Left kidney (tissue), 2 donors: ENCODE data around the gene CBX8. TPM values are rescaled to one million over a fixed set of nuclear protein-coding genes. Genes with fewer than 3 reads are reported as not detected.

Experiments
- DNase-seq: peaks from one replicate; pipeline ENCODE4 v3.0.0-alpha.2; 2013
- polyA plus RNA-seq: library from polyadenylated mRNA; unstranded; fragments of 120-200 nt; gene quantifications from one replicate; pipeline ENCODE4 v1.2.1, GENCODE V29; 2013; ENCODE audit not compliant: insufficient read length

Gene CBX8
- polyA plus RNA-seq, 1 donor = 11.6 TPM

DNA sequence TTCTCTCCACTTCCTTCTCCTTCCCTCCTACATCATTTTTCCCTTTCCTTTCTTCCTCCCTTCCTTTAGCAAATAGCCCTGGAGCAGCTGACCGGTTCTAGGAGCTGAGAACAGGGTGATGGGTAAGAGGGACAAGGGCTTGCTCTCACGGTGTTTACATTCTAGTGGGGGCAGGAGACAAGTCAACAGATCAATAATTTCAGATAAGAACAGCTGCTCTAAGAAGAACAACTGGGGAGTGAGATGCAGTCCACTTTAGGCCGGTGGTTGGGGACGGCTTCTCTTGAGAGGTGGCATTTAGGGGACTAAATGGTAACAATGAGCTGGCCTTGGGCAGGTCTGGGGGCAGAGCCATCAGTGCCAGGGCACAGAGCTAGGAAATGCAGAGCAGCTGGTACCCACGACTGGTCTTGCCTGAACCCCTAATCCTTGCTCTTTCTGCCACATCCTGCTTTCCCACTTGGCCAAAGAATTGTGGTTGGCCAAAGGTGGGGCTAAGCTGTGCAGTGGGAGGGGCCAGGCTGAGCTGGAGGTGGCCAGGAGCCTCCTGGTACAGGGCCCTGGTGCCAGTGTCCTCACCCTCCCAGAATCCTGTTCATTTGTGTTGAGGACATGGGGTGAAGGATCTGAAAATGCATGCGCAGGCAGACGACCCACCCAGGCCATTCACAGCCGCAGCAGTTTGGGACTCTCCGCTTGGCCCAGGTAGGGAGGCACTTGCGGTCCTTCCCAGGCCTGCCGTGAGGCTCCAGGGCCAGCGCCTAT is 24.6 kb upstream of the CBX8 start:
- no peak for DNase-seq

DNA sequence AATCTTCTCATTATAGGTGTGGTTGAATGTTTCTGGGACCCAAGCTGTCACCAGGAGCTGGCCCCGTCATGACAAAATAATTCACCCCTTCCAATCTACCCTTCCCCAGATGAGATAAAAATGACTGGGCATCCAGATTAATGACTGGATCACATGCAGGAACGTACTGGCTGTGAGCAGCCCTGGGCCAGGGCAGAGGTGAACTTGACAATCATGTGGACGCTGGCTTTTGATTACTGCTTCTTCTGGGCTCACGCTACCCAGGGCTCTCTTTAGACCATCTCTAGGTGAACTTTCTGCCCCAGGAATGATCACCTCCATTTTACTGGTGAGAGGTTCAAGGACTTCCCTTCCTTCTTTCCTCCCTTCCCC is 24.1 kb upstream of the CBX8 start:
- no peak for DNase-seq

DNA sequence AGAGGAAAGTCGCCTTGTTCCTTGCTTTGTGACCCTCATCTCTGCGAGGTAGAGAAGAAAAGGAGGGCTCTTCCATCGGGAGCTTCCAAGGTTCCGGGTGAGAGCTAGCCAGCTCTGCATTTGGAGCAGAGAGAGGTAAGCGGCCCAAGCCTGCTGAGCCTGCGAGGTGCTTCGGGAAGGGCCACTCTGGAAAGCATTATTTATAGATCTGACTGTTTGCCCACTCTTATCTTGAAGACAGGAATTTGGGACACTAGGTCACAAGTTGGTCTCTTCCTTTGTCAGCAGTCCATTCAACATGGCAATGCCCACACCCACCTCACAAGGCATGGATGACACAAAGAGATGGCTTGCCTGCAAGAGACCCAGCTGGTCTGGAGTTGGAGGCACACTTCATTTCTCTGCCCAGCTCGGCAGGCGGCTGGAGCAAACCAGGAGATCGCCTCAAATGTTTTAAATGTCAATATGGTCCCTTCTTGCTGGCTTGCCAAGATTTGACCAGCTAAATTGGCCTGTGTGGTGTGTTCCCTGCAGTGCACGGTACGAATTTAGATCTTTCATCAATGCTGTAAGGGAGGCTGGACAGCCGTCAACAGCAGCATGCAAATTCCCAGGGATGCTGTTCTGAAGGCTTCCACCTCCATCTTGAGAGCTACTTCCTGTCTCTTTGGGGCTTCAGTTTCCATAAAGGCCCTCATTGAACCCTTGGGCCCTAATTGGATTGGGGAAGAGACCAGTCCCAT is 22.8 kb upstream of the CBX8 start:
- DNase-seq = no peak

DNA sequence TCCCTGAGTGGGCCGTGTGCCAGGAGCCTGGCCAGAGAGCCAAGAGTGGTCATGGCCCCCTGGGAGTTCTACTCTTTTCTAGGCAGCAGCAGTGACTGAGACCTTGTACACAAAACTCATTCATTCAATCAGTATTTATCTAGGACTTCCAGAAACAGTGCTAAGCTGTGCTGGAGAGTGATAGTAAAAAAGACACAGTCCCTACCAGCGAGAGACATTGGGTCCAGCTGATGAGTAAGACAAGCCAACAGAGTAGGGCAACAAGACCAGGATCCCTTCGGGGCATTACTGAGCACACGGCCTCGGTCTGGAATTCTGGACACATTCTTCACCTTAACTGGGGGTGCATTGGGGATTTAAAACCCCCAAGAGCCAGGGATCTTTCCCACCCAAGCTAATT is 22.2 kb upstream of the CBX8 start:
- no peak for DNase-seq

DNA sequence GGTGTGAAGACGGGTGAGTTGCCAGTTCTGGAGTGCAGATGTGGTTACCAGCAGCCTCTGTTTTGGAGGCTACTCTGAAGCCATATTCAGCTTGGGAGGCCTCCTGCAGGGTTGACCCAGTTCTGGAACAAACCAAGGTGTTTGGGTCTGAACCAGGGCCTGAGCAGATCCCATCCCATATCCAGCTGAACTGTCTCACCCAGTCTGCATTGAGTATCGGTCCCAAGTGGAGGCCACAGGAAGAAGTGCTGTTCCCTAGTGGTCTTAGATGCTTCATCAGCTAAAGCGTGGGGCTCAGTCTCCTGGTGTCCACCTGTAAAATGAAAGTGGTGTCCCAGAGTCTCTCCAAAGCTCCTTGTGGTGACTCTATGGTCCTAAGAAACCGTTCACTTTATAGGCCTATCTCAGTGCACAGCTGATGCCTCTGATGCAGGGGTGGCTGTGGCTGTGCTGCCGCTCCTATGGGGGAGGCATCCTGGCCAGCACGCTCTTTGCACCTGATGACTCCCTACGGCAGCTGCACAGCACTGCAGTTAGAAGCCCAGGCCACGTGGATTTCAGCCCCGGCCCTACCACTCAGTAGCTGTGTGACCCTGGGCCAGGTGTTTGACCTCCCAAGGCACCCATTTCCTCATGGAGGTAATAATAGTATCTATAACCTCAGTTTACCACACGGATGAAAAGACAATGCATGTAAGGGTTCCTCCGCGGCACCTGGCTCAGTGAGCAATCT is 21.3 kb upstream of the CBX8 start:
- DNase-seq = no peak

DNA sequence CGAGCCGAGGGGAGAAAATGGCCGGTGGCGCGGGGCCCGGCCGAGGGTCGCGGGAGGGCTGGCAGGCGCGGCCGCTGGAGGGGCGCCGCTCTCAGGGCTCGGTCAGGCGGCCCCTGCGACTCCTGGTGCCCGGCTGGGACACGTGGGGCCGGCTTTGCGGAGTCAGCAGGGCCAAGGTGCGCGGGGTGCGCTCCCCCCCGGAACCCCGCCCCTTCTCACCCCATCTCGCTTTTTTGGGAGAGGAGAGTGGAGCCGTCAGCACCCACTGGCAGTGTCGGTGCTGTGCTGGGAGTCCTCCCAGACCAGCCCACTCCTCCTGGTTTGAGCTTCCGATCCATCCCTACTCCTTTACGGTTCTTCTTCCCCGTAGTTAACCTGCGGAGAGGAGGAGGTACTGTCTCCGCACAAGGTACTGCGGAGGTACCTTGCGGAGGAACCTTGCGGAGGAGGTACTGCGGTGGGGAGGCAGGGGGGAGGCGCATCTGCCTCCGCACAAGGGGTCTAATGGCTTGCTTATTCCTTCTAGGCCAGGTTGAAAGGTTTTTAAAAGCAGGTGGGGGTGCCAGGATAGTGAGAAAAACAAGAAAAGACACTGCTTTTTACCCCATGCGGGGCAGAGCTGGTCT is 19.1 kb upstream of the CBX8 start:
- no peak for DNase-seq

DNA sequence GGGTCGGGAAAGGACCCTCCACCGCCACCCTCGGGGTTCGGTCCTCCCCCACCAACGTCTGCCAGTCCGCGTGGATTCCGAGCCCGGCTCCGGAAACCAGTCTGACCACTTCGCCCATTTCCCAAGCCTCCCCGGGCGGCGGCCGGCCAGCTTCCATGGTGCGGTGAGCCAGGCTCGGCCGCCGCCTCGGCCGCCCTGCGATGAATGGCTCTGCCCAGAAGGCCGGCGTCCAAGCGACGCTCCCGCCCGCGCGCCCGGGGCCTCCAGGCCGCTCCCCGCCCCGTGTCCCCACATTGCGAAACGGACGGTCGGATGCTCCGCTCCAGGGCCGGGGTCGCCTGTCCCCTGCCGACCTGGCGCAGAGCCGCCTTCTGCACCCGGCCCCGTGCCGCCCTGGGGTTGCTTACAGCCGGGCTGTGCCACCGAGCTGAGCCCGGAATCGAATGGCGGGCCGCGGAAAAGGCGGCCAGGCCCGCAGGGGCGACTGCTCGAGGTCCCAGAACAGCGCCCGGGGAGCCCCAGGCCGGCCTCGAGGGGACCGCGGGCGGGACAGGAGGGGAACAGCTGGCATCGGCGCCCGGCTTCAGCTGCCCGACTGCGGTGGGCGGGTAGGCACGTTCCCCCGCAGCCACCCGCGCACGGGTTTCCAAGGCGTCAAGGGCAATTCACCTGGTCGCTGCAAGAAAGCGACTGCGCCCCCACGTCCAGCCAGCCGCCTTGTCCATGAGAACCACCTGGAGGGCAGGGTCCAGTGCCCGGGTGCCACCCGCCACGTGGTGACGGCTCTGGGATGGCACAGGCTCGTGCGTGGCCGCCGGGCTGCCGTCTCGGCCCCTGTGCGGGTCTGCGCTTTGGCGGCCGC is 18.3 kb upstream of the CBX8 start:
- DNase-seq = no peak

DNA sequence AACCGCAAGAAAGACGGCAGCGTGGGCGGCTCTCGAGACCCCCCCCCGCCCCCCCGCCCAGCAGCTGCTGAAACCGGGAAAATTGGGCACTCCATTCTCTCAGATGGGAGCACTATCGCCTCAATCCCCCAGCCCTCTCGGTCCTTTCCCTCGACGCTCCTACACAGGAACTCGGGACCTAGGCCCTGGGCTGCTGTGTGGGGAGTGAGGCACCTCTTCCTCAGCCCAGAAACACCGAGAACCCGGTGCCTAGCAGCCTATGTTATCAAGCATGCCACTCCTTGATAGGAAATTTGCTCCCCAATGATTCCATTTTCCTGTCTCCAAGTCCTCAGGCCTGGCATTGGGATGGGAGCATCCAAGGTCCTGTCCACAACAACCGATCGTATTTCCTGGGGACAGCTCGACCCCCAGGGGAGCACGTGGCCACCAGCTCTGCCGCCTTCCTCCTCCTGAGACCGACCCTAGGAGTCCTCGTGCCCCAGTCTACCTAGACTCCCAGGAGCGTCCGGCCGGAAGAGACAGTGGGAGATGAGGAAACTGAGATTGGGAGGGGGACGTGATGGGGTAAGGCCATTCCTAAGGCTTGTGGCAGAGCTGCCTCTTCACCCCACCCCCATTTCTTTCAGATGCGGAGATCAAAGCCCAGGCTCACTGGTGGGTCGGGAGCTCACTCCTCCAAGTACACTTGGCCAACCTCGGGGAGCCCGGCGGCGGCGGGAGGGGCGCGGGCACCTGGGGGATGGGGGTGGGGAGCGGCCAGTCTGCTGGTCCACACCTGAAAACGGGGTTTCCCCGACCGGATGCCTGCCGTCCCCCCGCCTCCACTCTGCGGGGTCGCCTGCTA is 17.5 kb upstream of the CBX8 start:
- no peak for DNase-seq

DNA sequence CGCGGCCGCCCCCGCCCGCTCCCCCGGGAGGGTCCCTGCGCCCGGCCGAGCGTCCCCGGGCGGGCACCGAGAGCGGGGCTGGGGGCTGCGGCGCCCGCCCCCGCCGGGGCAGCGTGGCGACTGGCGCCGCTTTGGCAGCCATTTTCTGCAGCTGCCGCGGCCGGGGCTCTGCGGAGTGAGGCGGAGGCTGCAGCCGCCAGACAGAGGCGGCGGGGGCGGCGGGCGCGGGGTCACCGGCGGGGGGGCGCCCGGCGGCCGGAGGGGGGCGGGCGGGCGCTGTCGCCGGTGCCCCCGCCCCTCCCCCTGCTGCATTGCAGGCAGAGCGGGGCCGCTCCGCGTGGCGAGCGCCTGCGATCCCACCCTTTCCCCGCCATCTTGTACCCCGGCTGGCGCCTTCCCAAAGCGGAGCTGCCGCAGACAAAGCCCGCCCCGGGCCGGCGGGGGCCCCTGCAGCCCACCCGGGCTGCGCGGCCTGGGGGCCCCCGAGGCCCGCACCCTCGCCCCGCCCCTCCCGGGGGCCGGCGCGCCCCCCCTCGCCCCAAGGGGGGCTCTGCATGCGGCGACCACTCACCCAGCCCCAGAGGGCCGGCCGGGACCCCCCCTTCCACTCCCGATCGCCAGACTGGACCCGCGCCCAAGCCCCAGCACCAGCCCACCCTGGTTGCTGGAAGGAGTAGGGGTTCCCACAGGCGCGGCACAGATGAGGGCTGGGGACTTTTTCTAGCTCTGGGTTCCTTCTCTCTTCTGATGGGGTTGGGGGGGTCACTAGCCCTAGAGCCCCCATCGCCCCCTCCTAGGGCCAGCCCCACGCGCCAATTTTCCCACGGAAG is 16.6 kb upstream of the CBX8 start:
- DNase-seq = no peak

DNA sequence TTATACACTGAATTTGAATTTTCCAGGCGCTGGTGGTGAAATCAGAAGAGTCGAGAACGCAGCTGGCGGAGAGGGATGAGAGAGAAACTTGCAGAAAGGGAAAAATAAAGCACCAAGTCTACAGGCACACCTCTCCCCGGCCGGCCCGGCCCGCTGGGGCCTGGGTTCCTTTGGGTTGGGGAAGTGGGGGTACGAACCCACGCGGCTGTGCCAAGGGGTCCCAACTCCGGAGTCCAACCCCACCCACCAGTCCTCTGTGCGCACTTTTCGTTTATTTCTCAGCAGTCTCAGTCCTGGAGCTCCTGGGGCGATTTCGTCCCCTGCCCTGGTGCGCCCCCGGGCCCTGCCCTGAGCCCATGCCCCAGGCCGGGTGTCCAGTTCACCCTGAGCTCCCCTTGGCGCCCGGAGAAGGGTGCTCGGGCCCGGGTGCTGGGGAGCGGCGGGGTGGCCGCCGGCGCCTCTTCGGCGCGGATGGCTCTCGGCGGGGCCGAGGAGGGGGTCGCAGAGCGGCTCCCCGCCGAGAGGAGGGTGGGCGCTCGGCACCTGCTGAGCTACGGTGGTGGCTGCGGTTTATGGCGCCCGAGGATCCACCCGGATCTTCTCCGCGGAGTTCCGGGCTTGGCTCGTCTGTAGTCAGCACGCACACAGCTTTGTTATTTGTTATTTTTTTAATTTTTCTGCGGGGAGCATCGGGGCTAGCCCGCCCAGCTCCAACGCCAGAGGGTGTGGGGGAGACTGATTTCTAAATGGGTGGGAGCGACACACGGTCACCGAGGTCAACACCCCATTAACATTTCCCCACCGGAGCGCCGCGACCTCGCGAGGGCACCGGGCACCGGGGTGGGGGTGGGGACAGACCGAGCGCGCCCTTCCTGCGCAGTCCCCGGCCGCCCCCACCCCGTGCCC is 15.7 kb upstream of the CBX8 start:
- DNase-seq = no peak

DNA sequence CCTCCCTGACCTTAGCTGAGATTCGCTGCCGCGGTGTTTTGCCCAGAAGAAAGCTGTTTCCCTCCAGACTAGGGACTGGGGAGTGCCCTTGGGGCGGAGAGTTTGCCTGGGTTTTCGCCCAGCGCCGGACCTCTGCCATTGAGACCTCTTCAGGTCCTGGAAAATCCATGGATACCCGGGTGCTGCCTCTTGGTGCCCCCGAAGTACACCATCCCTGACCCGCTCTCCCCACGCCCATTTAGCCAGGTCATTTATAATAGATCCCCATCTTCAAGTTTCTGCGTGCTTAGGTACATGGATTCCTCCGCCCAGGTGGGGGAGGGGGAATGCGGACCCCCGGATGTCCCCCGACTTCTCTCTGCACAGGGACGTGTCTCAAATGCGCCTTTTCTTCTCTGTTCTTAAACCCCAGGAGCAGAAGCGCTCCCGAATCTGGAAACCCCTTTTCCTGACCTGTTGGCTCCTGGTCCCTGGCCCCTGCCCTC is 15.0 kb upstream of the CBX8 start:
- DNase-seq = no peak

DNA sequence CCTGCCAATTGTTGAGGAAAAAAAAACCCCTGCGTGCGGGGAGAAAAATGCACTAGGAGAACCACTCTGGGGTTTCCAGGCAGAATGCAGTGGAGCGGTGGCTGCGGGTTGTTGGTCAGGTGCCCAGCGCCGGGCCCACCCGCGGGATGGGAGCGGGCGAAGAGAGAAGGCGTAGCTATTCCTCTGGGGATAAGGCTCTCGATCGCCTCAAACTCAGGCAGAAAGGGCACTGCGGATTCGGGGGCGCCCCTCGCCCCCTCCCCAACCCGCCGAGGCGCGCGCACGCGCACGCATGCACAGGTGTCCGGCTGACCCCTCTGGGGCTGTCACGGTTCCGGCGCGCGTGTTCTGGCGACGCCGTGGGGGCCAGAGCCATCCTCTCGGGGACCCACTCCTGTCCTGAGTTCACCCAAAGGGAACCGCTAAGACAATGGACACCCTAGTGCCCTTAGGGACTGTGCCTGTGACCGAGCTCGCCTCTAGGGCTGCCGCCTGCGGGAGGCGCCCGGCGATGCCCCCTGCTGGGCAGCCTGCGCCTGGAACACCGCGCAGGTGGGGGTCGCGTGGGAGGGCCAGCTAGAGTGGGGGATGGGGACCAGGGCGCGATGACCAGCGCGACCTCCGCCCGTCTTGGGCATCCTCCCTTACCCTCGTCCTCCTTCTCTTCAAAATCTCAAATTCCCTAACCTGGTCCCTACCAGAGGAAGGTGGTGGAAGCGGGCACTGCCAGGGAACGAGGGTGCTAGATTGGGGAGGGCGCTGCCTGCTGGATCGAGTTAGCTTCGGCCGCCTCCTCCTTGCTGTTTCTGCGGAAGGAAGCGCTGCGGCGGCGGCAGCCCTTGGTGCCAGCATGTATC is 14.4 kb upstream of the CBX8 start:
- no peak for DNase-seq

DNA sequence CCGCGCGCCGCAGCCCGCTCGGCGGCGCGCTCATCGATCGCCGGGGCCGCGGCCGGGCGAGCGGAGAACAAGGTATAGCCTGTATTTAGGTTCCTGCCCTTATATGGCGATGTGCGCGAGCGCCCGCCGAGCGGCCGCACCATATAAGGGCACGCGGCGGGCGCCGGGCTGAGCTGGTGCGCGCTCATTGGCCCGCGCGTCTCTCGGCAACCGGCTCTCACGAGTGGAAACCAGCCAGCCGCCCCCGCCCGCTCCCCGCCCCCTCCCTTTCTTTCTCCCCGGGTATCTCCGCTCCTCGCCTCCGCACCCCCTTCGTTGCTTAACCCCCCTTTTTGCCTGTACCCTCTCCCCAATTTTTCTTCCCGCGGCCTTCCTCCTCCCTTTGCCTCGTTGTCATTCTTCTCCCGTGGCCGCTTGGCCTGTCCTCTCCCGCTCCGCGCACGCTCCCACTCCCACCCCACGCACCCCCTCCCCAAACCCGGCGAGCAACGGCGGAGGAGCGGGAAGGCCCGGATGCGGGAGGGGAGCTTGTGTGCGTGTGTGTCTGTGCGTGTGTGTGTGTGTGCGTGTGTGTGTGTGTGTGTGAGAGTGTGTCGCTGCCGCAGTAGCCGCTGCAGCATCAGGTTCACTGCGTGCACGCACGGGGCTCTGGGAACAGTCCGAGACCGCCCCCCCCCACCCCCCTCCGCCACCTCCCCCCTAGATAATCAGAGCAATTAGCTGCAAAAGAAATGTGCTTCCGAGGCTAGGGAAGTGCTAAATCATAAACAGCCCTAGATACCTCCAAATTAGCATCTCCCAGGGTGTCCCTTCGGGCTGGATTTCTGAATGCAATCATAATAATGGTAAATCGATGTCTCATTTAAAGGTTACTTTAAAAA is 13.5 kb upstream of the CBX8 start:
- no peak for DNase-seq

DNA sequence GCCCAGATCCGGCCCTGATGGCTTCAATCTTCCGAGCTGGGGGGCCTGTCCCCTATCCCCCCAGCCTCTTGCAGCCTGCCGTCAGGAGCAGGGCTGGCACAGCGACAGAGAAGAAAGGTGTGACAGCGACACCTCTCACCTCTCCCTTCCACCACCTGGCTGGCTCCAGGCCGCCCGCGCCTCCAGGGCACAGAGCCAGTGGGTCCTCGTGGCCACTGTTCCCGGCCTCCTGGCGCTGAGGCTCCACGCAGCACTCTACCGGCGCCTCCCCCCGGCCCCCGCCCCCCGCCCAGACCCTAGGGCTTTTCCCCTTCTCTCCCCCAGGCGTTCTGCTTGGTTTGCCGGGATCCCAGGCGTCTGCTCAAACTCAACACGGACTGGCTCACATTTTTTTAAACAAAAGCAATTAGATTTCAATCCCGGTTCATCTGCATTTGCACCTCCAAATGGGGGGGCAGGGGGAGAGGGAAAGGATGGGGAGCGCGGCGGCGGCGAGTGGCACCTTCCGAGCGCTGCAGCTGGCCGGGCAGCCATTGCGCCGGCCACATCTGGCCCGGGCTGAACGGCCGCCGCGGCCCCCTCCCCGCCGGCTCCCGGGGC is 12.8 kb upstream of the CBX8 start:
- no peak for DNase-seq

DNA sequence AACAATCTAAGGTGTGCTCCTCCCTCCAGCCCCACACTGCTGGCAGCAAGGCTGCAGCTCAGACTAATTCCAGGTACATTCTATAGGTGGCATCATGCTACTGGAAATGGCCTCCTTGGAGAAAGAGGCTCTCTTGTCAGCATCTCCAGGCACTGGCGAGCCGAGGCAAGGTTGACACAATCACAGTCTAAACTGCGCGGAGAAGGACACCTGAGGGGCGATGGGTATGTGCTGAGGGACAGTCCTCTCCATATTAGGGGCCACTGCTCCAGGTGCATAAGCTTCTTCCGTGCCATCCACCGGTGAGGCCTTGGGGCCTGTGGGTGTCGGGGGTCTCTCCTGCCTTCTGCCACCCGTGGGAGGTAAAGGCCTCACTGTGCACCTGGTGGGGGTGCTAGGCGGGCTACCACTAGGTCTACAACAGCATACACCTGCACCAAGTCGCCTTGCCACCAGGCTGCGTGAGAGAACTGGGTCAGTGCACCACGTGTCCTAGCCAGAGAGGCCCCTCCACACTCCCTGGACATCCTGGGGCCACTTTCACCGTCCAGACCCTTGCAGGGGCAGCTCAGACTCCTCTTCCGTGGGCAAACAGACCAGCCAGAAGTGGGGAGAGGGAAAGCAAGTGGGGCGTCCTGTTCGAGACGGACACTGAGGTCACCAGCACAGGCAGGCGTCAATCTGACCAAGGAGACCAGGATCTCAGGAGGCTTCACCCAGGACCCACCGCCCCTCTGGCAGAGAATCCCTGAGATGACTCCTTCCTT is 12.1 kb upstream of the CBX8 start:
- DNase-seq = no peak
